HEK293 (cell line): Measurements from ENCODE around the gene PCDH9.

Source experiments
- GLIS2 ChIP-seq: fragments of 450-650 bp; formaldehyde crosslinking; IDR thresholded peaks from 2 replicates; pipeline ENCODE4 v1.5.1; 2016; ENCODE audit warnings: missing biosample characterization, missing genetic modification characterization
- KLF16 ChIP-seq: fragments of 450-650 bp; formaldehyde crosslinking; IDR thresholded peaks from 2 replicates; pipeline ENCODE4 v1.5.1; 2017; ENCODE audit warnings: missing biosample characterization, missing genetic modification characterization
- SALL2 ChIP-seq: fragments of 450-650 bp; formaldehyde crosslinking; IDR thresholded peaks from 2 replicates; pipeline ENCODE4 v1.5.0; 2017; ENCODE audit warnings: missing biosample characterization, mild to moderate bottlenecking, missing genetic modification characterization, borderline replicate concordance
- SP2 ChIP-seq: fragments of 450-650 bp; formaldehyde crosslinking; IDR thresholded peaks from 2 replicates; pipeline ENCODE4 v1.5.1; 2016; ENCODE audit warnings: missing biosample characterization, missing genetic modification characterization
- SP3 ChIP-seq: fragments of 450-650 bp; formaldehyde crosslinking; IDR thresholded peaks from 2 replicates; pipeline ENCODE4 v1.5.1; 2016; ENCODE audit warnings: missing biosample characterization, missing genetic modification characterization
- TRIM28 ChIP-seq: IDR thresholded peaks from 2 replicates; pipeline ENCODE4 v1.6.1; 2011; ENCODE audit warnings: low read length, control low read depth, borderline replicate concordance
- ZBTB21 ChIP-seq: fragments of 450-650 bp; formaldehyde crosslinking; IDR thresholded peaks from 2 replicates; pipeline ENCODE4 v1.5.1; 2017; ENCODE audit warnings: missing biosample characterization, missing genetic modification characterization
- ZIC2 ChIP-seq: fragments of 450-650 bp; formaldehyde crosslinking; IDR thresholded peaks from 2 replicates; pipeline ENCODE4 v1.5.1; 2016; ENCODE audit warnings: missing biosample characterization, missing genetic modification characterization
- ZNF157 ChIP-seq: fragments of 450-650 bp; formaldehyde crosslinking; IDR thresholded peaks from 2 replicates; pipeline ENCODE4 v1.5.1; 2016; ENCODE audit warnings: missing biosample characterization, missing genetic modification characterization
- ZNF174 ChIP-seq: fragments of 450-650 bp; formaldehyde crosslinking; IDR thresholded peaks from 2 replicates; pipeline ENCODE4 v1.5.0; 2017; ENCODE audit warnings: missing biosample characterization, mild to moderate bottlenecking, missing genetic modification characterization
- ZNF19 ChIP-seq: fragments of 450-650 bp; formaldehyde crosslinking; IDR thresholded peaks from 2 replicates; pipeline ENCODE4; 2016; ENCODE audit warnings: missing biosample characterization, missing genetic modification characterization, low read depth
- ZNF223 ChIP-seq: fragments of 450-650 bp; formaldehyde crosslinking; IDR thresholded peaks from 2 replicates; pipeline ENCODE4 v1.5.1; 2016; ENCODE audit warnings: missing biosample characterization, missing genetic modification characterization
- ZNF24 ChIP-seq: fragments of 450-650 bp; formaldehyde crosslinking; IDR thresholded peaks from 2 replicates; pipeline ENCODE4 v1.5.1; 2016; ENCODE audit warnings: missing biosample characterization, missing genetic modification characterization
- ZNF362 ChIP-seq: fragments of 450-650 bp; formaldehyde crosslinking; IDR thresholded peaks from 2 replicates; pipeline ENCODE4 v1.5.1; 2016; ENCODE audit warnings: missing biosample characterization, missing genetic modification characterization
- ZNF423 ChIP-seq: fragments of 450-650 bp; formaldehyde crosslinking; IDR thresholded peaks from 2 replicates; pipeline ENCODE4 v1.5.1; 2016; ENCODE audit warnings: missing biosample characterization, missing genetic modification characterization
- ZNF521 ChIP-seq: fragments of 450-650 bp; formaldehyde crosslinking; IDR thresholded peaks from 2 replicates; pipeline ENCODE4 v1.5.1; 2017; ENCODE audit warnings: missing biosample characterization, mild to moderate bottlenecking, missing genetic modification characterization
- ZNF529 ChIP-seq: fragments of 450-650 bp; formaldehyde crosslinking; IDR thresholded peaks from 2 replicates; pipeline ENCODE4 v1.5.1; 2017; ENCODE audit warnings: missing genetic modification characterization, missing biosample characterization; ENCODE audit not compliant: insufficient replicate concordance
- ZNF549 ChIP-seq: fragments of 450-650 bp; IDR thresholded peaks from 2 replicates; pipeline ENCODE4 v1.5.1; 2018; ENCODE audit warnings: missing biosample characterization, missing genetic modification characterization, mild to moderate bottlenecking, inconsistent platforms, moderate library complexity
- ZNF555 ChIP-seq: fragments of 450-650 bp; formaldehyde crosslinking; conservative IDR thresholded peaks from 2 replicates; pipeline ENCODE4 v1.5.1; 2017; ENCODE audit warnings: missing biosample characterization, mild to moderate bottlenecking, missing genetic modification characterization, inconsistent platforms
- ZNF580 ChIP-seq: fragments of 450-650 bp; formaldehyde crosslinking; IDR thresholded peaks from 2 replicates; pipeline ENCODE4 v1.5.1; 2016; ENCODE audit warnings: missing biosample characterization, missing genetic modification characterization
- ZNF600 ChIP-seq: fragments of 450-650 bp; formaldehyde crosslinking; IDR thresholded peaks from 2 replicates; pipeline ENCODE4 v1.5.1; 2016; ENCODE audit warnings: missing biosample characterization, missing genetic modification characterization
- ZNF624 ChIP-seq: fragments of 450-650 bp; formaldehyde crosslinking; IDR thresholded peaks from 2 replicates; pipeline ENCODE4 v1.5.1; 2017; ENCODE audit warnings: missing biosample characterization, missing genetic modification characterization
- ZNF629 ChIP-seq: fragments of 450-650 bp; formaldehyde crosslinking; IDR thresholded peaks from 2 replicates; pipeline ENCODE4 v1.5.1; 2017; ENCODE audit warnings: missing biosample characterization, missing genetic modification characterization
- ZNF747 ChIP-seq: fragments of 450-650 bp; formaldehyde crosslinking; IDR thresholded peaks from 2 replicates; pipeline ENCODE4 v1.5.1; 2016; ENCODE audit warnings: missing biosample characterization, missing genetic modification characterization
- ZNF837 ChIP-seq: fragments of 450-650 bp; formaldehyde crosslinking; IDR thresholded peaks from 2 replicates; pipeline ENCODE4 v1.5.1; 2016; ENCODE audit warnings: missing biosample characterization, missing genetic modification characterization
- ZXDB ChIP-seq: fragments of 450-650 bp; formaldehyde crosslinking; IDR thresholded peaks from 2 replicates; pipeline ENCODE4 v1.5.1; 2016; ENCODE audit warnings: missing biosample characterization, missing genetic modification characterization
- TF ChIP-seq, protein P1 (sequence below): fragments of 450-650 bp; formaldehyde crosslinking; IDR thresholded peaks from 2 replicates; pipeline ENCODE4 v1.5.1; 2017; ENCODE audit warnings: missing biosample characterization, missing genetic modification characterization
- TF ChIP-seq, protein P2 (sequence below): fragments of 450-650 bp; formaldehyde crosslinking; IDR thresholded peaks from 2 replicates; pipeline ENCODE4 v1.5.1; 2016; ENCODE audit warnings: missing biosample characterization, missing genetic modification characterization, low read depth
- TF ChIP-seq, protein P3 (sequence below): fragments of 450-650 bp; formaldehyde crosslinking; IDR thresholded peaks from 2 replicates; pipeline ENCODE4 v1.5.1; 2017; ENCODE audit warnings: missing biosample characterization, missing genetic modification characterization
- TF ChIP-seq, protein P4 (sequence below): fragments of 450-650 bp; formaldehyde crosslinking; IDR thresholded peaks from 2 replicates; pipeline ENCODE4 v1.5.1; 2017; ENCODE audit warnings: missing biosample characterization, missing genetic modification characterization
- TF ChIP-seq, protein P5 (sequence below): sonication (generic); formaldehyde crosslinking; IDR thresholded peaks from 2 replicates; pipeline ENCODE4 v1.8.1; 2022; ENCODE audit warnings: mild to moderate bottlenecking, moderate library complexity, missing genetic modification reagents

PCDH9 gene

DNA sequence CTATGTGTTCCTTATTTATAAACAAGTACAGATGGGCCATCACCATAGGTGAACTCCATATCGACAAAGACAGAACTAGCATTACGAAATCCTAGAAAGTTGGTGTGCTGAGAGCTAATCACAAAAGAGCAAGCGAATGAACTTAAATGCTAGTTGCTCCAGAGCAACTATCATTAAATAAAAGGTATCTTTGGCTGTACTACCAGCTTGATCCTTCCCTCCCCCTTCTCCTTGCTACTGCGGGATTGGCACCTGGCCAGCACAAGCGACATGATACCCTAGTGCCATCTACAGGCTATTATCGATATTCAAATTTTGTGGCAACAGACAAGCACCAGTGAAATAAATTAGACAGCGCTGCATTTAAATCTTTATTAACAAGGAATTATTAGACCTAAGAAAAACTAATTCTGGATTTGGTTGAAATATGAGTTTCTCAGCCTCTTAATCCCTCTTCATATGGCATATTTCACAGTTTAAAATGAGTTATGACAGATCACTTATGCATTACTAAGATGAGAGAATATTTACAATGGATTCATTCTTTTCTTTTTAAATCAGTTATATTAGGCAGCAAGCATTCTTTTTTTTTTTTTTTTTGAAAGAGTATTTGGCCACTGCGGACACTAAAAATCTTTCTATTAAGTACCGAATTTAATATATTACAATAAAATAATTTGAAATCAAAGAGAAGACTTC, 5.8 kb downstream of the PCDH9 start (continued):
- TF ChIP-seq GLIS2 (tag by site-specific recombination) = no peak
- TF ChIP-seq, protein P1, sequence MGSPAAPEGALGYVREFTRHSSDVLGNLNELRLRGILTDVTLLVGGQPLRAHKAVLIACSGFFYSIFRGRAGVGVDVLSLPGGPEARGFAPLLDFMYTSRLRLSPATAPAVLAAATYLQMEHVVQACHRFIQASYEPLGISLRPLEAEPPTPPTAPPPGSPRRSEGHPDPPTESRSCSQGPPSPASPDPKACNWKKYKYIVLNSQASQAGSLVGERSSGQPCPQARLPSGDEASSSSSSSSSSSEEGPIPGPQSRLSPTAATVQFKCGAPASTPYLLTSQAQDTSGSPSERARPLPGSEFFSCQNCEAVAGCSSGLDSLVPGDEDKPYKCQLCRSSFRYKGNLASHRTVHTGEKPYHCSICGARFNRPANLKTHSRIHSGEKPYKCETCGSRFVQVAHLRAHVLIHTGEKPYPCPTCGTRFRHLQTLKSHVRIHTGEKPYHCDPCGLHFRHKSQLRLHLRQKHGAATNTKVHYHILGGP (tag by site-specific recombination) = peak; percentile 64
- no peak for TF ChIP-seq ZNF362
- no peak for TF ChIP-seq ZNF747 (tag by site-specific recombination)
- peak; percentile 41; the same call in 1 of the 2 replicates for TF ChIP-seq ZNF580 (tag by site-specific recombination)
- peak; percentile 54; the same call in 1 of the 2 replicates for TF ChIP-seq ZNF600
- TF ChIP-seq ZNF837 (tag by site-specific recombination) = no peak
- TF ChIP-seq ZNF223 (tag by site-specific recombination) = no peak
- no peak; the same call in 1 of the 2 replicates for TF ChIP-seq ZXDB (tag by site-specific recombination)
- no peak for TF ChIP-seq ZNF521 (tag by site-specific recombination)
- 0 out of 2 replicates have a peak, but pooled peaks have one; percentile 26 for TF ChIP-seq ZNF629
- TF ChIP-seq SP2 = no peak
- no peak for TF ChIP-seq ZNF549
- no peak for TF ChIP-seq ZNF174
- TF ChIP-seq ZIC2 = no peak
- TF ChIP-seq, protein P2, sequence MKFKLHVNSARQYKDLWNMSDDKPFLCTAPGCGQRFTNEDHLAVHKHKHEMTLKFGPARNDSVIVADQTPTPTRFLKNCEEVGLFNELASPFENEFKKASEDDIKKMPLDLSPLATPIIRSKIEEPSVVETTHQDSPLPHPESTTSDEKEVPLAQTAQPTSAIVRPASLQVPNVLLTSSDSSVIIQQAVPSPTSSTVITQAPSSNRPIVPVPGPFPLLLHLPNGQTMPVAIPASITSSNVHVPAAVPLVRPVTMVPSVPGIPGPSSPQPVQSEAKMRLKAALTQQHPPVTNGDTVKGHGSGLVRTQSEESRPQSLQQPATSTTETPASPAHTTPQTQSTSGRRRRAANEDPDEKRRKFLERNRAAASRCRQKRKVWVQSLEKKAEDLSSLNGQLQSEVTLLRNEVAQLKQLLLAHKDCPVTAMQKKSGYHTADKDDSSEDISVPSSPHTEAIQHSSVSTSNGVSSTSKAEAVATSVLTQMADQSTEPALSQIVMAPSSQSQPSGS (tag by site-specific recombination) = no peak
- no peak for TF ChIP-seq SP3 (tag by site-specific recombination)
- no peak for TF ChIP-seq ZNF19
- no peak for TF ChIP-seq ZNF423
- TF ChIP-seq ZNF624 = no peak
- no peak for TF ChIP-seq ZNF24 (tag by site-specific recombination)
- TF ChIP-seq, protein P3, sequence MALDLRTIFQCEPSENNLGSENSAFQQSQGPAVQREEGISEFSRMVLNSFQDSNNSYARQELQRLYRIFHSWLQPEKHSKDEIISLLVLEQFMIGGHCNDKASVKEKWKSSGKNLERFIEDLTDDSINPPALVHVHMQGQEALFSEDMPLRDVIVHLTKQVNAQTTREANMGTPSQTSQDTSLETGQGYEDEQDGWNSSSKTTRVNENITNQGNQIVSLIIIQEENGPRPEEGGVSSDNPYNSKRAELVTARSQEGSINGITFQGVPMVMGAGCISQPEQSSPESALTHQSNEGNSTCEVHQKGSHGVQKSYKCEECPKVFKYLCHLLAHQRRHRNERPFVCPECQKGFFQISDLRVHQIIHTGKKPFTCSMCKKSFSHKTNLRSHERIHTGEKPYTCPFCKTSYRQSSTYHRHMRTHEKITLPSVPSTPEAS (tag by site-specific recombination) = 0 out of 2 replicates have a peak, but pooled peaks have one; percentile 22
- no peak for TF ChIP-seq ZNF555
- TF ChIP-seq, protein P4, sequence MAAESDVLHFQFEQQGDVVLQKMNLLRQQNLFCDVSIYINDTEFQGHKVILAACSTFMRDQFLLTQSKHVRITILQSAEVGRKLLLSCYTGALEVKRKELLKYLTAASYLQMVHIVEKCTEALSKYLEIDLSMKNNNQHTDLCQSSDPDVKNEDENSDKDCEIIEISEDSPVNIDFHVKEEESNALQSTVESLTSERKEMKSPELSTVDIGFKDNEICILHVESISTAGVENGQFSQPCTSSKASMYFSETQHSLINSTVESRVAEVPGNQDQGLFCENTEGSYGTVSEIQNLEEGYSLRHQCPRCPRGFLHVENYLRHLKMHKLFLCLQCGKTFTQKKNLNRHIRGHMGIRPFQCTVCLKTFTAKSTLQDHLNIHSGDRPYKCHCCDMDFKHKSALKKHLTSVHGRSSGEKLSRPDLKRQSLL (tag by site-specific recombination) = no peak
- TF ChIP-seq SALL2 = no peak
- TF ChIP-seq KLF16 (tag by site-specific recombination) = no peak
- peak; percentile 99 for TF ChIP-seq TRIM28
- TF ChIP-seq ZNF529 (tag by site-specific recombination) = no peak
- TF ChIP-seq, protein P5, sequence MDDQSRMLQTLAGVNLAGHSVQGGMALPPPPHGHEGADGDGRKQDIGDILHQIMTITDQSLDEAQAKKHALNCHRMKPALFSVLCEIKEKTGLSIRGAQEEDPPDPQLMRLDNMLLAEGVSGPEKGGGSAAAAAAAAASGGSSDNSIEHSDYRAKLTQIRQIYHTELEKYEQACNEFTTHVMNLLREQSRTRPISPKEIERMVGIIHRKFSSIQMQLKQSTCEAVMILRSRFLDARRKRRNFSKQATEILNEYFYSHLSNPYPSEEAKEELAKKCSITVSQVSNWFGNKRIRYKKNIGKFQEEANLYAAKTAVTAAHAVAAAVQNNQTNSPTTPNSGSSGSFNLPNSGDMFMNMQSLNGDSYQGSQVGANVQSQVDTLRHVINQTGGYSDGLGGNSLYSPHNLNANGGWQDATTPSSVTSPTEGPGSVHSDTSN (CRISPR knock-in tag) = no peak
- TF ChIP-seq ZBTB21 = no peak
- TF ChIP-seq ZNF157 (tag by site-specific recombination) = no peak
